IMR-90 (cell line): ENCODE measurements around the gene EVA1A. TPM values are rescaled to one million over a fixed set of nuclear protein-coding genes. Genes with fewer than 3 reads are reported as not detected.

Source experiments
- ATAC-seq: fragments of 200-7000 bp; cut with Tn5 transposase; 2 replicates; pipeline ENCODE4 v1.9.1; 2020; ENCODE audit warnings: low read depth, mild to moderate bottlenecking, moderate library complexity
- BruUV-seq: library from RNA; stranded (reverse); fragments of 400-500 nt; replicated peaks from 2 replicates; lab custom pipeline; 2021; lab: Mats Ljungman, UMichigan
- CTCF ChIA-PET: fragments of 300-600 bp; formaldehyde crosslinking; extraction: SDS; loops from one replicate; lab custom pipeline; 2021; ENCODE audit warnings: antibody characterized with exemption; lab: Yijun Ruan, JAX
- POLR2A ChIA-PET: fragments of 300-600 bp; sonication (Branson Sonifier 250); formaldehyde crosslinking; loops from one replicate; lab custom pipeline; 2022; ENCODE audit warnings: antibody characterized with exemption; ENCODE audit not compliant: unreplicated experiment; lab: Charles Lee
- DNase-seq: peaks from one replicate; pipeline ENCODE4 v3.0.0; 2013
- H2AFZ ChIP-seq: replicated peaks from 2 replicates; pipeline ENCODE3; 2013; ENCODE audit warnings: low read length, mild to moderate bottlenecking; ENCODE audit not compliant: poor library complexity
- H2AK5ac ChIP-seq: 2 replicates; pipeline ENCODE4 v1.6.1; 2013; ENCODE audit warnings: low read depth, low read length, inconsistent platforms
- H2AK9ac ChIP-seq: replicated peaks from 2 replicates; pipeline ENCODE3; 2013; ENCODE audit warnings: mild to moderate bottlenecking, low read depth, low read length, moderate library complexity; ENCODE audit not compliant: poor library complexity
- H2BK120ac ChIP-seq: 2 replicates; pipeline ENCODE4 v1.6.1; 2013; ENCODE audit warnings: low read depth, low read length, inconsistent platforms
- H2BK15ac ChIP-seq: 3 replicates; pipeline ENCODE4 v1.6.1; 2013; ENCODE audit warnings: low read depth, low read length, inconsistent platforms
- H2BK20ac ChIP-seq: 2 replicates; pipeline ENCODE4 v1.6.1; 2013; ENCODE audit warnings: low read depth, mild to moderate bottlenecking, inconsistent platforms, low read length, moderate library complexity
- H2BK5ac ChIP-seq: 2 replicates; pipeline ENCODE4 v1.6.1; 2013; ENCODE audit warnings: mild to moderate bottlenecking, low read depth, low read length, inconsistent platforms; ENCODE audit not compliant: poor library complexity, severe bottlenecking
- H3K14ac ChIP-seq: replicated peaks from 2 replicates; pipeline ENCODE4 v1.6.1; 2013; ENCODE audit warnings: low read depth, low read length, inconsistent platforms
- H3K18ac ChIP-seq: 2 replicates; pipeline ENCODE4 v1.6.1; 2013; ENCODE audit warnings: low read depth, low read length, control low read depth
- H3K23ac ChIP-seq: 2 replicates; pipeline ENCODE4 v1.6.1; 2013; ENCODE audit warnings: low read depth, low read length, inconsistent platforms
- H3K27ac ChIP-seq: 2 replicates; pipeline ENCODE4 v1.5.1; 2013; ENCODE audit warnings: mild to moderate bottlenecking, control low read depth, low read length; ENCODE audit not compliant: insufficient read depth
- H3K27me3 ChIP-seq: 2 replicates; pipeline ENCODE4 v1.6.1; 2013; ENCODE audit warnings: low read length; ENCODE audit not compliant: control insufficient read depth, insufficient read depth
- H3K36me3 ChIP-seq: 2 replicates; pipeline ENCODE4 v1.6.1; 2013; ENCODE audit warnings: low read length, mixed read lengths; ENCODE audit not compliant: control insufficient read depth, insufficient read depth
- H3K4ac ChIP-seq: 2 replicates; pipeline ENCODE4 v1.6.1; 2013; ENCODE audit warnings: low read depth, low read length, inconsistent platforms
- H3K4me1 ChIP-seq: 2 replicates; pipeline ENCODE4 v1.6.1; 2013; ENCODE audit warnings: low read length, mixed read lengths; ENCODE audit not compliant: control insufficient read depth, insufficient read depth
- H3K4me2 ChIP-seq: 2 replicates; pipeline ENCODE4 v1.6.1; 2013; ENCODE audit warnings: low read depth, mild to moderate bottlenecking, control low read depth, low read length, moderate library complexity
- H3K4me3 ChIP-seq: 2 replicates; pipeline ENCODE4 v1.5.1; 2013; ENCODE audit warnings: low read depth, mild to moderate bottlenecking, control low read depth, low read length, moderate library complexity; ENCODE audit not compliant: insufficient read depth
- H3K56ac ChIP-seq: 2 replicates; pipeline ENCODE4 v1.6.1; 2013; ENCODE audit warnings: low read length, inconsistent platforms; ENCODE audit not compliant: insufficient read depth; ENCODE audit errors: extremely low read depth
- H3K79me1 ChIP-seq, 2 experiments: 2 replicates each; pipeline ENCODE4 v1.6.1; 2013; ENCODE audit warnings: low read length in 2 of 2, inconsistent platforms in 1 of 2, low read depth in 1 of 2
- H3K9ac ChIP-seq: 2 replicates; pipeline ENCODE4 v1.6.1; 2013; ENCODE audit warnings: low read depth, low read length, control low read depth
- H3K9me1 ChIP-seq: 2 replicates; pipeline ENCODE4 v1.6.1; 2013; ENCODE audit warnings: low read length, inconsistent platforms; ENCODE audit not compliant: insufficient read depth
- H3K9me3 ChIP-seq: 2 replicates; pipeline ENCODE4 v1.6.1; 2013; ENCODE audit warnings: low read length; ENCODE audit not compliant: control insufficient read depth, insufficient read depth
- H4K20me1 ChIP-seq: 2 replicates; pipeline ENCODE4 v1.6.1; 2013; ENCODE audit warnings: low read length, inconsistent platforms; ENCODE audit not compliant: insufficient read depth
- H4K5ac ChIP-seq: 2 replicates; pipeline ENCODE4 v1.6.1; 2013; ENCODE audit warnings: mild to moderate bottlenecking, low read depth, low read length, control low read depth
- H4K8ac ChIP-seq, 2 experiments: 2 replicates each; pipeline ENCODE4 v1.6.1; 2013; ENCODE audit warnings: low read depth in 2 of 2, low read length in 2 of 2, control low read depth in 1 of 2, inconsistent platforms in 1 of 2
- H4K91ac ChIP-seq: 2 replicates; pipeline ENCODE4 v1.6.1; 2013; ENCODE audit warnings: low read depth, low read length, inconsistent platforms; ENCODE audit not compliant: insufficient read depth
- CEBPB ChIP-seq: IDR thresholded peaks from 2 replicates; pipeline ENCODE4 v1.6.1; 2012; ENCODE audit warnings: low read depth, low read length, improper control_type of control experiment
- ELK1 ChIP-seq: fragments of 150-350 bp; IDR thresholded peaks from 2 replicates; pipeline ENCODE4 v1.6.1; 2016; ENCODE audit warnings: low read depth, mild to moderate bottlenecking, low read length, moderate library complexity, borderline replicate concordance
- RAD21 ChIP-seq: IDR thresholded peaks from 2 replicates; pipeline ENCODE4 v1.6.1; 2012; ENCODE audit warnings: low read length, improper control_type of control experiment
- RFX5 ChIP-seq: IDR thresholded peaks from 2 replicates; pipeline ENCODE4 v1.8.0; 2012; ENCODE audit warnings: low read depth, mild to moderate bottlenecking, low read length, moderate library complexity
- SMC3 ChIP-seq: fragments of 150-350 bp; IDR thresholded peaks from 2 replicates; pipeline ENCODE4 v1.6.1; 2016; ENCODE audit warnings: low read depth, mild to moderate bottlenecking, antibody characterized with exemption, low read length, moderate library complexity
- WGBS, 2 experiments: methylation state at CpG; one replicate each; pipeline versions ENCODE4 v1.1.5 to v1.1.7; 2013; ENCODE audit warnings: missing lambda C conversion rate in 2 of 2; ENCODE audit not compliant: insufficient read length in 1 of 2; ENCODE audit errors: extremely low coverage in 2 of 2; 5-methylcytosine and 5-hydroxymethylcytosine counted together
- dilution Hi-C: fragments of 300-500 bp; cut with HindIII; formaldehyde crosslinking; loops from one replicate; pipeline ENCODE4 v1.14.3; 2018; ENCODE audit warnings: low sequenced_read_pairs; ENCODE audit not compliant: unreplicated experiment
- in situ Hi-C: fragments of 300-500 bp; cut with MboI; formaldehyde crosslinking; loops from 3 replicates; pipeline ENCODE4 v1.14.3; 2019; ENCODE audit warnings: low sequenced_read_pairs, inconsistent platforms, mixed read lengths
- intact Hi-C: fragments of 100-400 bp; cut with micrococcal nuclease; formaldehyde crosslinking; loops from 2 replicates; pipeline ENCODE4 v1.10.0; 2022
- polyA plus RNA-seq, 3 experiments: library from polyadenylated mRNA; depleted of rRNA; stranded (reverse); fragments of >200 nt; gene quantifications; 2 replicates each; pipeline ENCODE4 v1.2.3, GENCODE V29; 2012; ENCODE audit warnings: low replicate concordance in 1 of 3
- total RNA-seq: library from RNA; depleted of rRNA; stranded (reverse); fragments of >200 nt; gene quantifications from 2 replicates; pipeline ENCODE4 v1.2.3, GENCODE V29; 2012
- TF ChIP-seq, protein P1 (sequence below): conservative IDR thresholded peaks from 2 replicates; pipeline ENCODE4 v1.5.1; 2012; ENCODE audit warnings: mild to moderate bottlenecking, low read depth, low read length, improper control_type of control experiment

EVA1A gene
- total and polyA plus RNA-seq, 2 of the 4 experiments (the other 2 are of a cell fraction): 54.5 to 93.7 TPM

GRCh38 chr2:75464348-75464946 is 96.3 kb downstream of the EVA1A start:
- Histone ChIP-seq H3K27me3 (peaks cover 20% of the 10 kb centered on the region), H3K18ac (no peak overlapping the region), H3K36me3 (no peaks in the 10 kb centered on the region), H4K8ac (no peak overlapping the region), H3K4me2 (no peak overlapping the region), H3K23ac (no peak overlapping the region), H3K4ac (no peak overlapping the region), H3K9ac (no peak overlapping the region), H4K91ac (no peak overlapping the region), H2BK5ac (no peak overlapping the region), H3K4me3 (no peak overlapping the region), H4K5ac (no peak overlapping the region), H3K14ac (no peak overlapping the region), H3K4me1 (peaks cover 1% of the 10 kb centered on the region; the same call in 1 of the 2 replicates), H2BK15ac (no peak overlapping the region), H4K20me1 (no peaks in the 10 kb centered on the region), H2BK120ac (no peak overlapping the region), H2AK9ac (no peak overlapping the region), H3K9me1 (no peaks in the 10 kb centered on the region), H3K27ac (no peak overlapping the region), H2AFZ (no peak overlapping the region), H3K9me3 (no peaks in the 10 kb centered on the region), H3K56ac (no peak overlapping the region), H3K79me1 (no peaks in the 10 kb centered on the region), H2AK5ac (no peak overlapping the region), H2BK20ac (no peak overlapping the region)
- no CpG with 5 or more reads among the region's 4 CpGs for WGBS, 2 experiments
- in situ Hi-C loops (no loop called here), intact Hi-C loops (loop anchor here (2.0 kb wide), 1 partner anchor 96 kb away; the partner anchor contains the start of gene EVA1A), dilution Hi-C loops (loop anchor here (25.0 kb wide), 1 partner anchor 173 kb away; the partner anchor contains the start of gene MRPL19)
- CTCF ChIA-PET: interaction anchor here (0.6 to 5.5 kb wide), 15 partner anchors 13 to 170 kb away, joined by 3 to 36 read pairs (median 5); no protein-coding TSS in a partner anchor
- peak; percentile 52 for DNase-seq
- BruUV-seq: no TSS peak
- TF ChIP-seq, protein P1, sequence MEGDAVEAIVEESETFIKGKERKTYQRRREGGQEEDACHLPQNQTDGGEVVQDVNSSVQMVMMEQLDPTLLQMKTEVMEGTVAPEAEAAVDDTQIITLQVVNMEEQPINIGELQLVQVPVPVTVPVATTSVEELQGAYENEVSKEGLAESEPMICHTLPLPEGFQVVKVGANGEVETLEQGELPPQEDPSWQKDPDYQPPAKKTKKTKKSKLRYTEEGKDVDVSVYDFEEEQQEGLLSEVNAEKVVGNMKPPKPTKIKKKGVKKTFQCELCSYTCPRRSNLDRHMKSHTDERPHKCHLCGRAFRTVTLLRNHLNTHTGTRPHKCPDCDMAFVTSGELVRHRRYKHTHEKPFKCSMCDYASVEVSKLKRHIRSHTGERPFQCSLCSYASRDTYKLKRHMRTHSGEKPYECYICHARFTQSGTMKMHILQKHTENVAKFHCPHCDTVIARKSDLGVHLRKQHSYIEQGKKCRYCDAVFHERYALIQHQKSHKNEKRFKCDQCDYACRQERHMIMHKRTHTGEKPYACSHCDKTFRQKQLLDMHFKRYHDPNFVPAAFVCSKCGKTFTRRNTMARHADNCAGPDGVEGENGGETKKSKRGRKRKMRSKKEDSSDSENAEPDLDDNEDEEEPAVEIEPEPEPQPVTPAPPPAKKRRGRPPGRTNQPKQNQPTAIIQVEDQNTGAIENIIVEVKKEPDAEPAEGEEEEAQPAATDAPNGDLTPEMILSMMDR: peak; percentile 86
- TF ChIP-seq ELK1 (no peak), RAD21 (peak; percentile 87), RFX5 (no peak), CEBPB (no peak), SMC3 (peak; percentile 85)
- ATAC-seq: peak; percentile 66
- POLR2A ChIA-PET: no interaction called here
